ENCODE measurements around the gene UNC50.
A peak's percentile ranks its signal among the peaks of the same experiment; 100 is the strongest.

The UNC50 gene

DNA sequence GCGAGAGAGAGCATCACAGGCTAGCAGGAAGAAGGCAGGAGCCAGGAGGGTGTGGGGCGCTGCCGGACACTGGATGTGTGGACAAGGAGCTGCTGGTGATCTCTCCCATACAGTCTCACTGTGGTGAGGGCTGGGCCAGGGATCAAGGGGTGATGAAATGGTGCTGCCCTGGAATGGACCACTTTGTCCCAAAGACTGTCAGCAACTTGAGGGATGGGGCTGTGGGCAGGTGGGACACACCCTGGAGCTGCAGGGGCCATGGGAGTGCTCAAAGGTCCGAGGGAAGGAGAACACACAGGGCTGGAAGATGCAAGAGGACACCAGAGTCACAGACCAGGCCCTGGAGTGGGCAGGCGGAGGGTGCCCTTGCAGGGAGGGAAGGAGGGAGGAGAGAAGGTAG, 38.0 kb upstream of the UNC50 start:
- no peak overlapping the region for H3K27ac Mint-ChIP-seq

DNA sequence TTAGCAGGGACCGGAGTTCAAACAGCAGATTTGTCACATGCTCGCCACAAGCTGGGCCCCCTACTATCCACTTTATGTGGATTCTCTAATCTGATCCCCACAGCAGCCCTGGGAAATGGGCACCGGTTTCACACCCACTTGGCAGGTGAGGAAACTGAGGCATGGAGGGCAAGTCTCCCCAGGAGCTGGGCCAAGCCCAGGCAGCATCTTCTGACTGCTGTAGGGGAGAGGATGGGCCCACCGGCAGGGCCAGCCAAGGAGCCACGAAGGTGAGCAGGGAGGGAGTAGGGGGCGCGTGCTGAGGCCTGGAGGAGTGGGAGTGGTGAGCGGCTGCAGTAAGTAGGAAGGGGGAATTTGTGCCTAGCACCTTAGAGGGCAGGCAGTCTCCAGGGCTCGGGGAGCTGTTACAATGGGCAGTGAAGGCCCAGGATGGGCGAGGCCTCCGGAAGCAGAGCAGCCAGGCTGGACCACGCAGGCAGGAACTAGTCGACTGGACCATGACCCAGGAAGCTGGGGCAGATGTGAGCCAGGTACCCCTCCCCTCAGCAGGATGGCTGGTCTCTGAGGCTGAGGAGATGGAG, 37.2 kb upstream of the UNC50 start:
- Mint-ChIP-seq H3K27ac (no peak overlapping the region), H3K4me1 (ENCODE audit: low read depth) (no peaks in the 10 kb centered on the region), H3K4me3 (no peak overlapping the region), H3K27me3 (no peaks in the 10 kb centered on the region), H3K36me3 (ENCODE audit: low read depth) (peaks cover 37% of the 10 kb centered on the region), H3K9me3 (no peaks in the 10 kb centered on the region)

More for the DNA sequence above, 38.0 kb upstream of the UNC50 start:
- H3K9me3 Mint-ChIP-seq = no peaks in the 10 kb centered on the region
- no peaks in the 10 kb centered on the region for H3K4me1 Mint-ChIP-seq (ENCODE audit: low read depth)
- no peaks in the 10 kb centered on the region for H3K27me3 Mint-ChIP-seq
- peaks cover 40% of the 10 kb centered on the region for H3K36me3 Mint-ChIP-seq (ENCODE audit: low read depth)
- no peak overlapping the region for H3K4me3 Mint-ChIP-seq

DNA sequence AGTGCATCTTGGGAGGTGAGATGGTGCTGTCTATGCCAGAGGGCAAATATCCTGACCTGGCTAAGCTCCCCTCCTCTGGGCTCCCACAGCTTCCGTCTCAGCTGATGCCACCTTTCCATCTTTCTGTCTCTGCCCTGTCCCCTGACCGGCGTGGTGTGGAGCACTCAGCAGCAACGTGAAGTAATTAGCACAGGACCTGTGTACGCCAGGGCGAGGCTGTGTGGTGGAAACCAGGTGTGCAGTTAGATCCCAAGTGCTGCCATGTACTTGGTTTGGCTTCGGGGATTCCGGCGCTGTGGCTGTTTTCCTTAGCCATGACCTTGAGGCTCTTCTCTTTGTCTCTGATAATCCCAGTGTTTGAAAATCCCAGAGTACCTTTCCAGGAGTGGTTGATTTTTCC, 36.6 kb upstream of the UNC50 start:
- Mint-ChIP-seq H3K36me3 (ENCODE audit: low read depth) (peaks cover 37% of the 10 kb centered on the region), H3K4me3 (no peak overlapping the region), H3K27ac (no peak overlapping the region), H3K4me1 (ENCODE audit: low read depth) (no peaks in the 10 kb centered on the region), H3K27me3 (no peaks in the 10 kb centered on the region), H3K9me3 (no peaks in the 10 kb centered on the region)

DNA sequence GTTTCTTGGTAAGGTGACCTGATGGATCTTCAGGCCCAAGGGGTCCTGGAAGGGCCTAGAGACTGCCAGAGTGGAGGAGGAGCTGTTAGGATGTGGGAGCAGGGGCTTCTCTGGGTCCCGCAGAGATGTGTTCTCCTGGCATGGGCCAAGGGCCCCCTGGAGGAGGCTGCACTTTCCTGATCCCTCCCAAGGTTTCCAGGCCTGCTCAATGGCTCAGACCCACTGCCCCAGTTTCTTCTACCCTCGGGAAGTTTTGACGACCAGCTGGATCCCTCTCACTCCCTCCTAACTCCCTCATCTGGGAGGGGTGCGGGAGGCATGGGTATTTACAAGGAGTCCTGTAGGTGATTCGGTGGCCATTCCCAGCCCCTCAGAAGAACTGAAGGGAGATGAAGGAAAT, 36.2 kb upstream of the UNC50 start:
- Mint-ChIP-seq H3K4me3 (no peak overlapping the region), H3K27me3 (no peaks in the 10 kb centered on the region), H3K4me1 (ENCODE audit: low read depth) (no peaks in the 10 kb centered on the region), H3K27ac (no peak overlapping the region), H3K36me3 (ENCODE audit: low read depth) (peaks cover 37% of the 10 kb centered on the region), H3K9me3 (no peaks in the 10 kb centered on the region)

DNA sequence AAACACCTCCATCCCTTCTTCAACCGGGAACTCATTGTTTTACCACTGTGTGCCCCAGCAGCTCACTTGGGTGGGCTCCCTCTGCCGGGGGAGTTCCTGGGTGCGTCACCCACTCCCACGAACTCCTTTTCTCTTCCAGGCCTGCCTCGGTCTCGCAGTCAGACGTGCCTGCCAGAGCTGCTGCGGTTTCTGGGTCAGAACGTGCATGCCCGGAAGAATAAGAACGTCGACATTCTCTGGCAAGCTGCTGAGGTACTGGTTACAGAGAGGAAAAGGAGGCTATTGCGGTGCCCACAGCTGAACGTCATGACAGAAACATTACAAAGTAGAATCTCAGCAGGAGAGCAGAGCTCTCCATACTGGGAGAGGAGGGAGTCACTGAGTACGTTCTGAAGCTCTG, 35.7 kb upstream of the UNC50 start:
- no peak overlapping the region for H3K4me3 Mint-ChIP-seq
- no peaks in the 10 kb centered on the region for H3K4me1 Mint-ChIP-seq (ENCODE audit: low read depth)
- no peak overlapping the region for H3K27ac Mint-ChIP-seq
- no peaks in the 10 kb centered on the region for H3K27me3 Mint-ChIP-seq
- H3K36me3 Mint-ChIP-seq (ENCODE audit: low read depth) = peaks cover 39% of the 10 kb centered on the region
- H3K9me3 Mint-ChIP-seq = no peaks in the 10 kb centered on the region

DNA sequence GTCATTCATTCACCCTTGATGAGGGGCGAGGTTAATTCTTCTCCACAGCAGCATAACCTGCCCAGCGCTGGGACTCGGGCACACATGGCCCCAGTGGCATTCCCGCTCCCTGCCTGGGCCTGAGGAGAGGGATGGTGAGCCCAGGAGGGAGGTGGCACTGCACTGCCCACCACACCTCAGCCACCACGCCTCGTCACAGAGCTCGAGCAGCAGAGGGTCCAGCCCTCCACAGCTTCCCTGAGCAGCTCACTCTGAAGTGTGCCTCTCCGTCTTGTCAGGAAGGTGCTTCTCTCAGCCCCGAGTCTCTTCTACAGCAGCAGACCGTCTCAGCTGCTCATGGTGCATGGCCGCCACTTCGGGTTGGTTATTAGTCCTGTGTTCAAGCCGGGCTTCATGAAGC, 35.0 kb upstream of the UNC50 start:
- no peaks in the 10 kb centered on the region for H3K4me1 Mint-ChIP-seq (ENCODE audit: low read depth)
- H3K27ac Mint-ChIP-seq = no peak overlapping the region
- no peaks in the 10 kb centered on the region for H3K27me3 Mint-ChIP-seq
- no peaks in the 10 kb centered on the region for H3K9me3 Mint-ChIP-seq
- H3K4me3 Mint-ChIP-seq = no peak overlapping the region
- H3K36me3 Mint-ChIP-seq (ENCODE audit: low read depth) = peaks cover 42% of the 10 kb centered on the region

DNA sequence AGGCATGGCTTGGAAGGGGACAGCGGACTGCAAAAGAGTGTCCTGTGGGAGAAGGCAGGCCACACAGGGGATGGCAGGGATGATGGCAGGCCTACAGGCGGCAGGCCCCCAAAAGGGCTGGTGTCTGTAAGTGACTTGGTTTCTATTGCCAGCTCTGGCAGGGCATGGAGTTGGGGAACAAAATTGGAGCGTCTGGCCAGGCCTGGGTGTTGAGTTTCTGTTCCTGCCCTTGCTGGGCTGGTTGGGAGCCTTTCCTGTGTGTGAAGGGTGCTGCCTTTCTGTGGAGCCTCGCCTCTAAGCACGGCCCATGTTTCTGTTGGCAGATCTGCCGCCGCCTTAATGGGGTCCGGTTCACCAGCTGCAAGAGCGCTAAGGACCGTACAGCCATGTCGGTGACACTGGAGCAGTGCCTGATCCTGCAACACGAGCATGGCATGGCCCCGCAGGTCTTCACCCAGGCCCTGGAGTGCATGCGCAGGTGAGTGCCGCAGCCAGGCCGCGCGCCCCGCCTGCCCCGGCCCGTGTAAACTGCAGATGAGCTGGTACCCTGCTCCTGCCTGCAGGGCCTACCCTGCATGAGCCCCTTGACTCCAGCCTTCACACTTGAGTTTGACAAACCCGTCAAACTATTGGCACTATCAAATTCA, 31.6 kb upstream of the UNC50 start:
- Mint-ChIP-seq H3K27me3 (no peaks in the 10 kb centered on the region), H3K4me3 (no peak overlapping the region), H3K36me3 (ENCODE audit: low read depth) (peaks cover 31% of the 10 kb centered on the region), H3K9me3 (no peaks in the 10 kb centered on the region), H3K27ac (no peak overlapping the region), H3K4me1 (ENCODE audit: low read depth) (no peaks in the 10 kb centered on the region)

DNA sequence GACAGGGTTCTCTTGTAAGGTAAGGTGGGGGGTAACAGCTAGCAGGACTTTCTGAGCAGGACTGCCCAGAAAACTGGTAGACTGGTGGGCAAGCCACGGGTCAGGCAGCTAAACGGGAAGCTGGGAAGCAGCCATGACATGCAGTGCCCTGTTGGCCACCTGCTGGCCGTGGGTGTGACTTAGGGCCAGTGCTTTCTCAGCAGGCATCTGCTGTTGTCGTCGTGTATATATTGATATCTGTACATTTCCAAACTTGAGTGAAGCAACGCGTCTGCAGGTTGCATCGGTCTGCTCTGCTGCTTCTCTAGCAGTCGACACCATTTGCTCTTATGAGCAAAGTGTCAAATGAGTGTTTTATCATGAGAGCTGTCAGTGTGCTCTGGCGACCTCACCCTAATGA, 31.1 kb upstream of the UNC50 start:
- Mint-ChIP-seq H3K4me3 (no peak overlapping the region), H3K27me3 (no peaks in the 10 kb centered on the region), H3K4me1 (ENCODE audit: low read depth) (no peaks in the 10 kb centered on the region), H3K36me3 (ENCODE audit: low read depth) (peaks cover 30% of the 10 kb centered on the region), H3K27ac (no peak overlapping the region), H3K9me3 (no peaks in the 10 kb centered on the region)

DNA sequence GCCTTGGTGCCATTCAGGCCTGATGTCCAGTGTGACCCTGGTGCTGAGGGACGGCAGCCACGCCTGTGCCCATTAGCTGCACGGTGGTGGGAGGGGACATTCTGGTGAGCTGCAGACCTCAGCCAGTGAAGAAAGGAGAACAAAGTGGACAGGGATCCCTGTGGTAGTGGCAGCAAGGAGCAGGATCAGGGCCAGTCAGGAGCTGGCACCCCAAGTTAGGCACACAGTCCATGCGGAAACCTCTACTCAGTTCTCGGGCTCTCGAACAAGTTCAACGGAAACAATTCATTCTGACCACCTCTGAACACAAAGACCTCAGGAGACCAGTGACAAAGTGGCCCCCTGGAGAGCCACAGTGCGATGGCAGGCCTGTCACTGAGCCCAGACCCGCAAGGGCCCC, 30.2 kb upstream of the UNC50 start:
- H3K27ac Mint-ChIP-seq = no peak overlapping the region
- H3K4me1 Mint-ChIP-seq (ENCODE audit: low read depth) = no peaks in the 10 kb centered on the region
- H3K27me3 Mint-ChIP-seq = no peaks in the 10 kb centered on the region
- H3K36me3 Mint-ChIP-seq (ENCODE audit: low read depth) = peaks cover 21% of the 10 kb centered on the region
- H3K4me3 Mint-ChIP-seq = no peak overlapping the region
- no peaks in the 10 kb centered on the region for H3K9me3 Mint-ChIP-seq

DNA sequence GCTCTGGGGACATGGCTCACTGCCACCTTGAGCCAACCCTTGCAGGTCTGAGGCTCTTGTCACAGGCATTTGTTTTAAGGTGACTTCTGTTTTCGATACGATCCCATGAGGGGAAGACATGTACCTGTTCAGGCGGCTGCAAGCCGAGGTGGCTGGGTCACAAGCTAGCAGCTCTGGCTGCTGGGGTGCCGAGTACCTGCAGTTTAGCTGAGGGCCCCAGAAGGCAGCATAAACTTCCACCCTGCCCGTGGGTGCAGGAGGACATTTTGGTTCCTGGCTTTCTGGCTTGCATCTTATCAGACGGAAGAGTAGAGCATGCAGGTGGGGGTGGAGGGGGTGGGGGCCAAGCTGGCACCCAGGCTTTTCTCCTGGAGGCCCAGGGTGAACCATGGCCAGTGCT, 28.5 kb upstream of the UNC50 start:
- Mint-ChIP-seq H3K27me3 (no peaks in the 10 kb centered on the region), H3K27ac (no peak overlapping the region), H3K36me3 (ENCODE audit: low read depth) (peaks cover 18% of the 10 kb centered on the region), H3K9me3 (no peaks in the 10 kb centered on the region), H3K4me1 (ENCODE audit: low read depth) (no peaks in the 10 kb centered on the region), H3K4me3 (no peak overlapping the region)

DNA sequence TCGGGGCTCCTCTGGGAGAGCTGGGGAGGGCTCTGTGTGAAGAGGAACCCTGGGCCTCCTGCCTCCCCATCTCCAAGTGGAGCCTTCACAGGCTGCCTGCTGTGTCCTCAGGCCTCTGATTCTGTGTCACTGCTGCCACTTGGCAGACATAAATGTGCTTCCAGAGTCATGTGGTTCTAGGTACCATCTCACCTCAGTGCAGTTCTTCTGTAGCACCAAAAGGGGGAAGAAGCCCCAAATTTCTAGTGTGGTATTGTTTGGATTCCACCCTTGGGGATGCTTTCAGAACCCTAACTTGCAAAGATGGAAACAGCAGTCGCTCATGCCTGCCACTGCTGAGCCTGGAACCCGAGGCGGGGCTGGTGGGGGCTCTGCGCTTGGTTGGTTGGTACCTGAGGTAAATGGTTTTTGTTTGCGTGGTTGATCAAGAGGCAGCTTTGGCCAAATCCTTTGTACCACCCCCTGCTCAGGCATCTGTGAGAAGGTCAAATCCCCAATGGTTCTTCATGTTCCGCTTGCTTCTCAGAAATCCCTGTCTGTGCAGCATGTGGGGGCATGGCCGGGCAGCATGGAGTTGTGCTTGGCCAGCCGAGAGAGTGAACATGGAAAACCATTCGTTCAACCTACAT, 27.6 kb upstream of the UNC50 start:
- Mint-ChIP-seq H3K4me1 (ENCODE audit: low read depth) (no peaks in the 10 kb centered on the region), H3K36me3 (ENCODE audit: low read depth) (peaks cover 18% of the 10 kb centered on the region), H3K9me3 (no peaks in the 10 kb centered on the region), H3K4me3 (no peak overlapping the region), H3K27me3 (no peaks in the 10 kb centered on the region), H3K27ac (peak overlapping the region; percentile 32)

DNA sequence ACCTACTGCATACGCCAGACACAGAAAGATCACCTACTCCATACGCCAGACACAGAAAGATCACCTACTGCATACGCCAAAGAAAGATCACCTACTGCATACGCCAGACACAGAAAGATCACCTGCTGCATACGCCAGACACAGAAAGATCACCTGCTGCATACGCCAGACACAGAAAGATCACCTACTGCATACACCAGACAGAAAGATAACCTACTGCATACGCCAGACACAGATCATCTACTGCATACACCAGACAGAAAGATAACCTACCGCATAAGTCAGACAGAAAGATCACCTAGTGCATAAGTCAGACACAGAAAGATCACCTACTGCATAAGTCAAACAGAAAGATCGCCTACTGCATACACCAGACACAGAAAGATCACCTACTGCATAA, 25.9 kb upstream of the UNC50 start:
- H3K9me3 Mint-ChIP-seq = no peaks in the 10 kb centered on the region
- no peaks in the 10 kb centered on the region for H3K27me3 Mint-ChIP-seq
- H3K27ac Mint-ChIP-seq = no peak overlapping the region
- no peak overlapping the region for H3K4me3 Mint-ChIP-seq
- no peaks in the 10 kb centered on the region for H3K4me1 Mint-ChIP-seq (ENCODE audit: low read depth)
- peaks cover 22% of the 10 kb centered on the region for H3K36me3 Mint-ChIP-seq (ENCODE audit: low read depth)

DNA sequence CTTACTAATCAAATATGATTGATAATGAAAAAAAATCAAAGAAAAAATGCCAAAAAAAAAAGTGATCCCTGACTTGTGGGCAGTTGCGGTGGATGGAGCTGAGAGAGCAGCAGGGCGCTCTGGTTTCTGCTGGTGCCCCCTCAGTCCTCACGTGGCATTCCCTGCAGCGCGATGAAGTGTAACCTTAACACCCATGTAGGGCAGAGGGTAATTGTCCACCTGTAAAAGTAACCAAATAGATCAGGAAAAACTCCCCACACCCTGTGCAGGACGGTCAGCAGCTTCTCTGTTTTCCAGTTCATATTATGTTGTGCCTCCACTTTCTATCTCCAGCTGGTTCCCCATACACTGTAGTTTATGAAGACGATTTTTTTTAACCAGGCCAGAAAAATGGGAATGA, 25.1 kb upstream of the UNC50 start:
- Mint-ChIP-seq H3K4me3 (no peak overlapping the region), H3K27me3 (no peaks in the 10 kb centered on the region), H3K27ac (no peak overlapping the region), H3K36me3 (ENCODE audit: low read depth) (peaks cover 21% of the 10 kb centered on the region), H3K9me3 (no peaks in the 10 kb centered on the region), H3K4me1 (ENCODE audit: low read depth) (no peaks in the 10 kb centered on the region)

DNA sequence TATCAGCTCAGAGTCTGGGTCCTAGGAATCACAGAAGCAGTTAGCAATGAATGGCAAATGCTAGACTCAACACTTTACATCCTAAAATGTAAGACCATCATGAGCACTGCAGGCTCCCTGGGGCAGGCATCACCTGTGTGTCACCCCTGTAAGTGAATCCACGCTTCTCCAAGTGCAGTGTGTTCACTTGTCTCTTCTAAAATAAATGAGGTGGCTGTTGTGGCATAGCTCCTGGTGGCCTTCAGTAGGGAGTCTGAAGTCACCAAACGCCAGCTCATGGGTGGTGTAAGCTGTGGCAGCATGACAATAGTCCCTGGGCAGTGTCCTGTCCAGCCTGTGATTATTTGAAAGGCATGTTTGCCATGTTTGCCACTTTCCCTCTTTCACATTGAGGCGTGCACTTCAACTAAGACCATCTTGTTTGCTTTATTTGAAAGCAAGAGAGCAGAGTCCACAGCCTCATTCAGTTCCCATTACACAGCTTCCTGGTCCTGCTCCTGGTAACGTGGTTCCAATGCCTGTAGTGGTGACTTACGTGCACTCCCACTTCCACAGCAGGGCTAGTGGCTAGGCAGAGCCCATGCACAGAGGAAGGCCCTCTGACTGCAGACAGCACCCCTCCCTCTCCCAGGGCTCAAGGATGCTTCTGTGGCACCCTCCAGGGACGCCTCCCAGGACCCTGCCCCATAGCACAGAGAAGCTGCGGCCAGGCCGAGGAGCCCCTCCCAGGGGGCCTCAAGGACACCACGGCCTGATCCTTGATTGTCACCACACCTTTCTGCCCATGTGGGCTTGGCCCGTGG, 24.4 kb upstream of the UNC50 start:
- no peaks in the 10 kb centered on the region for H3K9me3 Mint-ChIP-seq
- H3K4me3 Mint-ChIP-seq = no peak overlapping the region
- H3K27ac Mint-ChIP-seq = no peak overlapping the region
- H3K4me1 Mint-ChIP-seq (ENCODE audit: low read depth) = no peaks in the 10 kb centered on the region
- peaks cover 22% of the 10 kb centered on the region for H3K36me3 Mint-ChIP-seq (ENCODE audit: low read depth)
- H3K27me3 Mint-ChIP-seq = no peaks in the 10 kb centered on the region

DNA sequence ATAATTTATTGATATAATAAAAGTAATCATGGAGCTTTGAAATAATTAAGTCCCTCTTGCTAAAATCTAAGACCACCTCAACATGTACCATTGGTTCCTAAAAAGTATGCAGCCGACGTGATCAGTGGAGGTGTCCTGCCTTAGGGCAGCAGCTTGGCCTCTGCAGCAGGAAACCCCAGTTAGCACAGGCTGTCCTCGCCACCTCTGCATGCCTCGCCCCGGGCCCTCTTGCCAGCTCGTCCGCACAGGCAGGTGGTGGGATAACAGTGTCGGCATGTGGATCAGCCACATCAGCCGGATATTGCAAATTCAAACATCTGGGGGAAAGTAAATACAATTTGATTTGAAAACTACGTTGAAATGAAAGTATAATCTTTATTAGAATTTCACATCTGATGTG, 23.0 kb upstream of the UNC50 start:
- no peak overlapping the region for H3K27ac Mint-ChIP-seq
- no peaks in the 10 kb centered on the region for H3K27me3 Mint-ChIP-seq
- H3K4me3 Mint-ChIP-seq = no peak overlapping the region
- peaks cover 4% of the 10 kb centered on the region for H3K4me1 Mint-ChIP-seq (ENCODE audit: low read depth)
- peaks cover 24% of the 10 kb centered on the region for H3K36me3 Mint-ChIP-seq (ENCODE audit: low read depth)
- H3K9me3 Mint-ChIP-seq = no peaks in the 10 kb centered on the region

Measured in stimulated activated naive CD8-positive, alpha-beta T cell treated with anti-CD3 and anti-CD28 coated beads, Interleukin-15, Interleukin-2, amounts not matched to agents 100 ng/mL and 50 ng/mL, for 24 hours (primary cell).